ENCODE data around the gene KDR.

GRCh38 chr4:55122235-55122634 is 3.2 kb downstream of the KDR start:
- TF ChIP-seq CTCF (conservative IDR thresholded peaks at IDR 0.05), result no peak
- TF ChIP-seq EZH2 (IDR thresholded peaks at IDR 0.05; ENCODE audit: low read depth), result no peak
